Effector CD4-positive, alpha-beta T cell (primary cell): ENCODE results near the gene SLC22A5.
"Not testable (repeated sequence)": the region's sequence is repeated elsewhere in the genome, so short reads cannot be mapped to it uniquely, and the experiment has no call there.

Experiments
- DNase-seq: peaks from one replicate; pipeline ENCODE4 v3.0.0-alpha.2; 2020

SLC22A5 gene

GRCh38 chr5:132415516-132415915 lies 46.0 kb downstream of the SLC22A5 start:
- not testable (repeated sequence) for DNase-seq

GRCh38 chr5:132416306-132417009 lies 46.9 kb downstream of the SLC22A5 start:
- no peak for DNase-seq

GRCh38 chr5:132417010-132417439 lies 47.5 kb downstream of the SLC22A5 start:
- DNase-seq: no peak

- DNase-seq: no peak
Measured at GRCh38 chr5:132417461-132417860, 48.0 kb downstream of the SLC22A5 start.

GRCh38 chr5:132417889-132418485 lies 48.5 kb downstream of the SLC22A5 start:
- DNase-seq: no peak

GRCh38 chr5:132418881-132419280 lies 49.4 kb downstream of the SLC22A5 start:
- DNase-seq: no peak

- DNase-seq: peak; percentile 50
Measured at GRCh38 chr5:132419502-132420468, 50.3 kb downstream of the SLC22A5 start.

GRCh38 chr5:132420706-132421272 lies 51.3 kb downstream of the SLC22A5 start:
- DNase-seq: no peak

GRCh38 chr5:132421462-132421861 lies 52.0 kb downstream of the SLC22A5 start:
- no peak for DNase-seq

- DNase-seq: no peak
Measured at GRCh38 chr5:132422720-132423437, 53.4 kb downstream of the SLC22A5 start.

GRCh38 chr5:132423438-132423898 lies 54.0 kb downstream of the SLC22A5 start:
- no peak for DNase-seq

- no peak for DNase-seq
Measured at GRCh38 chr5:132424167-132424880, 54.8 kb downstream of the SLC22A5 start.

- DNase-seq: peak; percentile 68
Measured at GRCh38 chr5:132425009-132425937, 55.8 kb downstream of the SLC22A5 start.

- DNase-seq: no peak
Measured at GRCh38 chr5:132425975-132426524, 56.5 kb downstream of the SLC22A5 start.

GRCh38 chr5:132426525-132427138 lies 57.1 kb downstream of the SLC22A5 start:
- peak; percentile 48 for DNase-seq

- peak; percentile 55 for DNase-seq
Measured at GRCh38 chr5:132427281-132428146, 58.0 kb downstream of the SLC22A5 start.

- DNase-seq: no peak
Measured at GRCh38 chr5:132428147-132428482, 58.6 kb downstream of the SLC22A5 start.
